ENCODE results near the gene ADAMTS16. TPM values are rescaled to one million over a fixed set of nuclear protein-coding genes. Genes with fewer than 3 reads are reported as not detected.

The ADAMTS16 gene
- total and polyA plus RNA-seq, 2 experiments from 2014 or later, result 2.8 to 15.4 TPM

DNA sequence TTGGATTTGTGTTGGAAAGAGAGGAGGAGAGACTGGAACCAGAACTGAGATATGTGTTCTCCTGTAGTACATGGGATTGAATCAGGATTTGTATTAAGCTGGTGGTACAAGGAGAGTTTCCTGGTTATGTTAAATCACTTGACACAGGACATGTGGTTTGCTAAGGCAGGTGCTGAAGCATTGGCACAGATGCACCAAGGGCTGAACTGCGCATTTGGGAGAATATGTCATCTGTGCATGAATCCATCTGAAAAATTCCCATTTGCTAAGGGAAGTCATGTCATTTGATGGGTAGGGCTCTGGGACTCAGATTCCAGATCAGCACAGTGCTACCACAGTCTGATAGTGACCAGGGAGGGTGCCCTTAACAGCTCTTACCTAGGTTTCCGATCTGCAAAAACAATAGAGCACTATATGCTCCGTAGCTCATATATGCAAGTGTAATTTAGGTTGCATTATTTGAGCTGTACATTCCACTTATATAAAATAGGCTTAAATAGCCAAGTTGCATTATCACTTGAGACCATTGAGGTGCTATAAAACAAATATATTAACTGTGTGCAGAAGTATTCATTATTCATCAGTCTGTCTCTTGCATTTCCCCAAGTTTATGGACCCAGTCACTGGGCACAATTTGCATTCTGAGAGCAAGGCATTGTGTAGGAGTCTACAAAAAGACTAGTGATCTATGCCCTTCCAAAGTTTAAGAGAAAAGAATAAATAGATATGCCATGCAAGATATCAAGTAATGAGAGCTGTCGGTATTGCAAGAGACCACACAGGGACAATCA is 55.2 kb downstream of the ADAMTS16 start:
- Histone ChIP-seq H2AFZ (no peak overlapping the region), H3K27me3 (ENCODE audit: insufficient read depth) (no peaks in the 10 kb centered on the region), H3K9me2 (ENCODE audit: insufficient read depth) (peaks cover 12% of the 10 kb centered on the region; the same call in 1 of the 2 replicates), H3K4me3 (no peak overlapping the region), H3K4me2 (no peak overlapping the region), H3K4me1 (ENCODE audit: insufficient read depth) (peaks cover 15% of the 10 kb centered on the region), H3K27ac (ENCODE audit: low read depth) (no peak overlapping the region), H3K79me2 (replicated peaks; ENCODE audit: insufficient read depth) (no peaks in the 10 kb centered on the region), H3F3A (replicated peaks; ENCODE audit: low read depth) (no peaks in the 10 kb centered on the region), H4K20me1 (replicated peaks; ENCODE audit: insufficient read depth) (no peaks in the 10 kb centered on the region), H3K36me3 (ENCODE audit: insufficient read depth) (0 out of 2 replicates have a peak, but pooled peaks cover 4% of the 10 kb centered on the region)
- no peak for ATAC-seq
- Mint-ChIP-seq H3K27me3 (ENCODE audit: insufficient read depth, low read depth, poor library complexity) (no peaks in the 10 kb centered on the region), H3K36me3 (ENCODE audit: low read depth) (peaks cover 25% of the 10 kb centered on the region), H3K4me1 (peaks cover 27% of the 10 kb centered on the region), H3K4me3 (no peak overlapping the region), H3K27ac (no peak overlapping the region), H3K9me3 (no peaks in the 10 kb centered on the region)
- DNase-seq (ENCODE audit: low spot score), result no peak
- TF ChIP-seq STAT1 (IDR thresholded peaks at IDR 0.05; ENCODE audit: unreplicated experiment) (no peak), NANOG (IDR thresholded peaks at IDR 0.05; ENCODE audit: borderline replicate concordance) (no peak), EZH2 (IDR thresholded peaks at IDR 0.05; ENCODE audit: low read depth, unreplicated experiment) (no peak), ZNF114 (CRISPR knock-in tag; IDR thresholded peaks at IDR 0.05) (no peak), CREB1 (CRISPR knock-in tag; IDR thresholded peaks at IDR 0.05; ENCODE audit: low read depth) (no peak)
- TF ChIP-seq, protein P1, sequence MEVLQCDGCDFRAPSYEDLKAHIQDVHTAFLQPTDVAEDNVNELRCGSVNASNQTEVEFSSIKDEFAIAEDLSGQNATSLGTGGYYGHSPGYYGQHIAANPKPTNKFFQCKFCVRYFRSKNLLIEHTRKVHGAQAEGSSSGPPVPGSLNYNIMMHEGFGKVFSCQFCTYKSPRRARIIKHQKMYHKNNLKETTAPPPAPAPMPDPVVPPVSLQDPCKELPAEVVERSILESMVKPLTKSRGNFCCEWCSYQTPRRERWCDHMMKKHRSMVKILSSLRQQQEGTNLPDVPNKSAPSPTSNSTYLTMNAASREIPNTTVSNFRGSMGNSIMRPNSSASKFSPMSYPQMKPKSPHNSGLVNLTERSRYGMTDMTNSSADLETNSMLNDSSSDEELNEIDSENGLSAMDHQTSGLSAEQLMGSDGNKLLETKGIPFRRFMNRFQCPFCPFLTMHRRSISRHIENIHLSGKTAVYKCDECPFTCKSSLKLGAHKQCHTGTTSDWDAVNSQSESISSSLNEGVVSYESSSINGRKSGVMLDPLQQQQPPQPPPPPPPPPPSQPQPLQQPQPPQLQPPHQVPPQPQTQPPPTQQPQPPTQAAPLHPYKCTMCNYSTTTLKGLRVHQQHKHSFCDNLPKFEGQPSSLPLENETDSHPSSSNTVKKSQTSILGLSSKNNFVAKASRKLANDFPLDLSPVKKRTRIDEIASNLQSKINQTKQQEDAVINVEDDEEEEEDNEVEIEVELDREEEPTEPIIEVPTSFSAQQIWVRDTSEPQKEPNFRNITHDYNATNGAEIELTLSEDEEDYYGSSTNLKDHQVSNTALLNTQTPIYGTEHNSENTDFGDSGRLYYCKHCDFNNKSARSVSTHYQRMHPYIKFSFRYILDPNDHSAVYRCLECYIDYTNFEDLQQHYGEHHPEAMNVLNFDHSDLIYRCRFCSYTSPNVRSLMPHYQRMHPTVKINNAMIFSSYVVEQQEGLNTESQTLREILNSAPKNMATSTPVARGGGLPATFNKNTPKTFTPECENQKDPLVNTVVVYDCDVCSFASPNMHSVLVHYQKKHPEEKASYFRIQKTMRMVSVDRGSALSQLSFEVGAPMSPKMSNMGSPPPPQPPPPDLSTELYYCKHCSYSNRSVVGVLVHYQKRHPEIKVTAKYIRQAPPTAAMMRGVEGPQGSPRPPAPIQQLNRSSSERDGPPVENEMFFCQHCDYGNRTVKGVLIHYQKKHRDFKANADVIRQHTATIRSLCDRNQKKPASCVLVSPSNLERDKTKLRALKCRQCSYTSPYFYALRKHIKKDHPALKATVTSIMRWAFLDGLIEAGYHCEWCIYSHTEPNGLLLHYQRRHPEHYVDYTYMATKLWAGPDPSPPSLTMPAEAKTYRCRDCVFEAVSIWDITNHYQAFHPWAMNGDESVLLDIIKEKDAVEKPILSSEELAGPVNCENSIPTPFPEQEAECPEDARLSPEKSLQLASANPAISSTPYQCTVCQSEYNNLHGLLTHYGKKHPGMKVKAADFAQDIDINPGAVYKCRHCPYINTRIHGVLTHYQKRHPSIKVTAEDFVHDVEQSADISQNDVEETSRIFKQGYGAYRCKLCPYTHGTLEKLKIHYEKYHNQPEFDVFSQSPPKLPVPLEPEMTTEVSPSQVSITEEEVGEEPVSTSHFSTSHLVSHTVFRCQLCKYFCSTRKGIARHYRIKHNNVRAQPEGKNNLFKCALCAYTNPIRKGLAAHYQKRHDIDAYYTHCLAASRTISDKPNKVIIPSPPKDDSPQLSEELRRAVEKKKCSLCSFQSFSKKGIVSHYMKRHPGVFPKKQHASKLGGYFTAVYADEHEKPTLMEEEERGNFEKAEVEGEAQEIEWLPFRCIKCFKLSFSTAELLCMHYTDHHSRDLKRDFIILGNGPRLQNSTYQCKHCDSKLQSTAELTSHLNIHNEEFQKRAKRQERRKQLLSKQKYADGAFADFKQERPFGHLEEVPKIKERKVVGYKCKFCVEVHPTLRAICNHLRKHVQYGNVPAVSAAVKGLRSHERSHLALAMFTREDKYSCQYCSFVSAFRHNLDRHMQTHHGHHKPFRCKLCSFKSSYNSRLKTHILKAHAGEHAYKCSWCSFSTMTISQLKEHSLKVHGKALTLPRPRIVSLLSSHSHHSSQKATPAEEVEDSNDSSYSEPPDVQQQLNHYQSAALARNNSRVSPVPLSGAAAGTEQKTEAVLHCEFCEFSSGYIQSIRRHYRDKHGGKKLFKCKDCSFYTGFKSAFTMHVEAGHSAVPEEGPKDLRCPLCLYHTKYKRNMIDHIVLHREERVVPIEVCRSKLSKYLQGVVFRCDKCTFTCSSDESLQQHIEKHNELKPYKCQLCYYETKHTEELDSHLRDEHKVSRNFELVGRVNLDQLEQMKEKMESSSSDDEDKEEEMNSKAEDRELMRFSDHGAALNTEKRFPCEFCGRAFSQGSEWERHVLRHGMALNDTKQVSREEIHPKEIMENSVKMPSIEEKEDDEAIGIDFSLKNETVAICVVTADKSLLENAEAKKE (CRISPR knock-in tag; IDR thresholded peaks at IDR 0.05), result no peak
- TF ChIP-seq, protein P2, sequence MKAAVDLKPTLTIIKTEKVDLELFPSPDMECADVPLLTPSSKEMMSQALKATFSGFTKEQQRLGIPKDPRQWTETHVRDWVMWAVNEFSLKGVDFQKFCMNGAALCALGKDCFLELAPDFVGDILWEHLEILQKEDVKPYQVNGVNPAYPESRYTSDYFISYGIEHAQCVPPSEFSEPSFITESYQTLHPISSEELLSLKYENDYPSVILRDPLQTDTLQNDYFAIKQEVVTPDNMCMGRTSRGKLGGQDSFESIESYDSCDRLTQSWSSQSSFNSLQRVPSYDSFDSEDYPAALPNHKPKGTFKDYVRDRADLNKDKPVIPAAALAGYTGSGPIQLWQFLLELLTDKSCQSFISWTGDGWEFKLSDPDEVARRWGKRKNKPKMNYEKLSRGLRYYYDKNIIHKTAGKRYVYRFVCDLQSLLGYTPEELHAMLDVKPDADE (IDR thresholded peaks at IDR 0.05), result no peak
